SIG-M5 treated with dmso at 0.1 percent for 504 hours (cell line): ENCODE measurements around the gene RNF181.
"Not testable (repeated sequence)": the region's sequence is repeated elsewhere in the genome, so short reads cannot be mapped to it uniquely, and the experiment has no call there.

Source experiments
- DNase-seq: peaks from one replicate; lab custom pipeline; 2025; ENCODE audit not compliant: unreplicated experiment; lab: John Stamatoyannopoulos, UW

The RNF181 gene, protein sequence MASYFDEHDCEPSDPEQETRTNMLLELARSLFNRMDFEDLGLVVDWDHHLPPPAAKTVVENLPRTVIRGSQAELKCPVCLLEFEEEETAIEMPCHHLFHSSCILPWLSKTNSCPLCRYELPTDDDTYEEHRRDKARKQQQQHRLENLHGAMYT

GRCh38 chr2:85595301-85596025, at the start of gene RNF181:
TSS of gene RNF181 (plus strand) at chr2:85595745. CDS start at chr2:85595764, 19 bp downstream.
- DNase-seq = peak; percentile 100

- no peak for DNase-seq
These were observed 49.7 kb upstream of the RNF181 start for GRCh38 chr2:85545780-85546240.

GRCh38 chr2:85547089-85547858, 48.3 kb upstream of the RNF181 start:
- DNase-seq = no peak

DNA sequence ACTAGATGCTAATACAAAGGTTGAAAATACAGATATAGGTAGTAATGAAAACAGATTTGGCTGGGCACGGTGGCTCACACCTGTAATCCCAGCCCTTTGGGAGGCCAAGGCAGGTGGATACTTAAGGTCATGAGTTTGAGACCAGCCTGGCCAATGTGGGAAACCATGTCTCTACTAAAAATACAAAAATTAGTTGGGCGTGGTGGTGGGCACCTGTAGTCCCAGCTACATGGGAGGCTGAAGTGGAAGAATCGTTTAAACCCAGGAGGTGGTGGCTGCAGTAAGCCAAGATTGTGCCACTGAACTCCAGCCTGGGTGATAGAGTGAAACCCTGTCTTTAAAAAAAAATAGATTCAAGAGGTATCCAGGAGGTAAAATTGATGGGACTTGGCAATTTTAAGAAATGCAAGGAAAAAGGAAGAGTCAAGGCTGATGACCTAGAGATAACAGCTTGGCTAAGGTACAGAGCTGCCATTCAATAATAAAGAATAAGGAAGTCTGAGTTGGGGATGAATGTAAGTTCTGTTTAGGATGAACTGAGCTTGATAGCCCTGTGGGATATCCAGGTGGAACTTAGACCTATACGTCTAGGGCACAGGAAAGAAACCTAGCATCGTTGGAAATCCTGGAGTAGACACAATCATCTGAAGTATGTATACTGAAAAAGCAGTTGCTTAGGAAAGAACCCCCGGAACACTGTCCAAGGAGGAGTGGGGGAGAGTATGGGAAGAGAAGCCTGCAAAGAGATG, 47.5 kb upstream of the RNF181 start:
- no peak for DNase-seq

GRCh38 chr2:85548608-85548900, 47.0 kb upstream of the RNF181 start:
- DNase-seq = no peak

- no peak for DNase-seq
These were observed 46.5 kb upstream of the RNF181 start for GRCh38 chr2:85549095-85549494.

DNA sequence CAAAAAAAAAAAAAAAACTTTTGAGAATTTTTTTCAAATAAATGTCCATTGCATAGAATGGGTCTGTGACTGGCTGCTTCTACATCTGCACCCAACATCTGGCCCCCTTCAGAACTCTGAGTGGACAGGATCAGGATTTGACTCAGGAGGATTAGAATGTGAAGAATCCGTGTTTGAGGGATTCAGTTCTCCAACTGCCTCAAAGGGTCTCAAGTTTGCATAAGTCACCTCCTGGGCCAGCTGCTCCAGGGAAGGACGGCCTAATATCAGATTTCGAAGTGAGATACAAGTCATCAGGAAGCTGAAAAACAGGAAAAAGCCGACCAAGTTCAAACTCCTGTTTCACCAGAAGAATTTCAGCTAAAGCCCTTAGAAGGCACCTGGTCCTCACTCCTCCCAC, 45.7 kb upstream of the RNF181 start:
- no peak for DNase-seq

DNA sequence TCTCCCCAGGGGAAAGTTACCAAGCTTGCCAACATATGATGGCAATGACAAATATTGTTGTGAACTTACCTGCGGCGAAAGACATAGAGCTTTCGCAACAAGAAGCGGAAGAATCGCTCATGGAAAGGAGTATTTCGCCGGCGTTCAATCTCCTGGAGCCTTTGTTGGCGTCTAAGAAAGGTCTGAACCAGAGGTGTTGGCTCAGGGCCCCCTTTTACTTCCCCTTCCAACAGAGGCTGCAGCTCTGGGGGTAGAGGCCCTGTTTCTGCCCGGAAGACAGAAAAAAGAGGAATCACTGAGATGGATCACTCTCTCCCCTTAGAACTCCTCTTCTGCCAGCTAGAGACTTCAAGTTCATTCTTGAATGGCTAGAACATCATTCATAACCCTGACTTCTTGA, 45.1 kb upstream of the RNF181 start:
- peak; percentile 30 for DNase-seq

GRCh38 chr2:85551698-85552678, 43.6 kb upstream of the RNF181 start:
- peak; percentile 85 for DNase-seq

DNA sequence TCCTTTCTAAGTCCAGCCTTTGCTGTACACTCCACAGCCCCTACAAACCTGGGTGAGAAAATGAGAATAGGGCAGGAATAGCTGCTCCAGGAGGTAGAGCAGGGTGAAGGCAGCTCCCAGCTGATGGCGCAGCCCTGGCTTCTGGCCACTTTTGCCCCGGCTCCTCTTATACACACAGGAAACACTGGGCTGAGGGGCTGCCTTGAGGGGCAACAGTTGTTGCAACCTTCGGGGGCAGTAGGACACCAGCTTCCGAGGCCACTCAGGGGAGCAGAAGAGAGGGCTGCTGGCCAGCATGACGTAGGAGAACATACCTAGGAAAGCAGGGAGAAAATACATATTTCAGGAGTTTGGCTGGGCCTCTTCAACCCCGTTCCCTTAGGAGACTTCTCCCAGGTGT, 42.4 kb upstream of the RNF181 start:
- DNase-seq = no peak

GRCh38 chr2:85554980-85555612, 40.4 kb upstream of the RNF181 start:
- no peak for DNase-seq

DNA sequence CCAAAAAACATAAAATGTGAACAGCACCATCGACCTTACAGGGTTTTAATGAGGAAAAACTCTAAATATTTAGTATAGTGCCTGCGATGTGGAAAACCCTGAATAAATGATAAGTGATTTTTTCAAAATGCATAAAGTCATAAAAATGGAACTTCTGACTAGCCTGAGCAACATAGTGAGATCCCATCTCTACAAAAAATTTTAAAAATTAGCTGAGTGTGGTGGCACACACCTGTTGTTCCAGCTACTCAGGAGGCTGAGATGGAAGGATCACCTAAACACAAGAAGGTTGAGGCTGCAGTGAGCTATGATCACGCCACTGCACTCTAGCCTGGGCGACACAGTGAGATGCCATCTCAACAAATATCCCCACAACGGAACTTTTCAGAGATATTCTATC, 38.4 kb upstream of the RNF181 start:
- no peak for DNase-seq

- DNase-seq = no peak
These were observed 37.4 kb upstream of the RNF181 start for GRCh38 chr2:85558160-85558559.

- DNase-seq = not testable (repeated sequence)
These were observed 35.2 kb upstream of the RNF181 start for GRCh38 chr2:85560403-85560726.

- DNase-seq = no peak
These were observed 34.7 kb upstream of the RNF181 start for GRCh38 chr2:85560812-85561279.

DNA sequence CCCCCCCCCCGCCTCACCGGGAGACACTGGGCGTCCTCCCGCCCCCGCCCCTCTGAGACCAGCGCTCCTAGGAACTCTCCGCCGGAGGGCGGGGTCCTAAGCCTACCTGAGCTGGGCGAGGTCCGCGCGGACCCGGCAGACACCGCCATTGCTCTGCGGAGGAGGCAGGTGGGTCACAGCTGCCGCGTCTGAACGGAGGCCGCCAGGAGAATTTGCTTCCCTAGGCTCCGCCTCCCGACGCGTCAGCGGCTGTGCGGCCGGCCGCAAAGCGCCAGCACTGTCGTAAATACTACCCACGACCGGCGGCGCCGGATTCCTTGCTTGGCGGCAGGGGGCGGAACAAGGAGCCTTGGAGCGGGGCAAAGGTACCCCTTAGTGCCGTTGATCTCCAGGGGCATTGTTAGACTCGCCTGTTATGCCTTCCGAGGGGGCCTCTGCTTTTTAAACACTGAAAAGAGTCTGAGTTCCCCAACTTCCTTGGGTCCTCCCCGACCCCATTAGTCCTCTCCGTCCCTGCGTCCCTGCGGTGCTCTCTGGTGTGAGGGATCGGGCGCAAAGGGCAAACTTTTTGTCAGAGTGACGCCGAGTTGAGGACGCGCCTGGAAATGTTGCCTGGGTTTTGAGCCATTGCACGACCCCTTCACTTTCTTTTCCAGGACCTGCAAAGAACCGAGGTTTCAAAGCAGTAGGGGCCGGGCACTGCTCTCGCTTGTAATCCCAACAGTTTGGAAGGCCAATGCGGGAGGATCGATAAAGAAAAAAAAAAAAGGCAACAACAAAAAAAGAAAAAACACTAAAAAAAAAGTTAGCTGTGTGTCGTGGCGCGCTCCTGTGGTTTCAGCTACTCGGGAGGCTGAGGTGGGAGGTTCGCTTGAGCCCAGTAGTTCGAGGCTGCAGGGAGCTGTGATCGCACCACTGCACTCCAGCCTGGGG, 34.0 kb upstream of the RNF181 start, which contains the start of gene GGCX:
TSS of gene GGCX (minus strand) at position 214 of the 933 bp plus-strand sequence. CDS start at position 149, 65 bp downstream.
- DNase-seq = peak; percentile 97

- DNase-seq = peak; percentile 97
These were observed 31.4 kb upstream of the RNF181 start for GRCh38 chr2:85564144-85564563.

GRCh38 chr2:85566265-85566664, 29.3 kb upstream of the RNF181 start:
- DNase-seq = no peak

DNA sequence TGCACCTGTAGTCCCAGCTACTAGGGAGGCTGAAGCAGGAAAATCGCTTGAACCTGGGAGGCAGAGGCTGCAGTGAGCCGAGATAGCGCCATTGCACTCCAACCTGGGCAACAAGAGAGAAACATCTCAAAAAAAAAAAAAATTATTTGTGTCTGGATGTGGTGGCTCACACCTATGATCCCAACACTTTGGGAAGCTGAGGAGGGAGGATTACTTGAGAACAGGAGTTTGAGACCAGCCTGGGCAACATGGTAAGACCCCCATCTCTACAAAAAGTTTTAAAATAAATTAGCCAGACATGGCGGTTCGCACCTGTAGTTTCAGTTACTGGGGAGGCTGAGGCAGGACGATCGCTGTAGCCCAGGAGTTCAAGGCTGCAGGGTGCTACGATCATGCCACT, 19.8 kb upstream of the RNF181 start:
- no peak for DNase-seq
